SW480 (cell line): ENCODE results near the gene CYP1A1.

Source experiments
- DNase-seq: peaks from one replicate; pipeline ENCODE4 v3.0.0-alpha.2; 2016; ENCODE audit warnings: low spot score

Gene CYP1A1

DNA sequence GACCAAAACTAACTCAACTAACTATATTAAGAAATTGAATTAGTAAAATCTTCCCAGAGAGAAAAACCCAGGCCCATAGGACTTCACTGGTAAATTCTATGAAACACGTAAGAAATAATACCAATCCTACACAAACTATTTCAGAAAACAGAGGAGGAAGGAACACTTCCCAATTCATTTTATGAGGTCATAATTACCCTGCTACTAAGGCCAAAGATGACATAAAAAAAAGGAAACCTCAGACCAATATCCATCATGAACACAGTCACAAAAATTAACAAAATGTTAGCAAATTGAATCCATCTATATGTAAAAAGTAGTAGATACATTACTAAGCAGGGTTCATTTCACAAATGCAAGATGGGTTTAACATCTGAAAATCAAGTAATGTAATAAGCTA, 33.0 kb downstream of the CYP1A1 start:
- no peak for DNase-seq

DNA sequence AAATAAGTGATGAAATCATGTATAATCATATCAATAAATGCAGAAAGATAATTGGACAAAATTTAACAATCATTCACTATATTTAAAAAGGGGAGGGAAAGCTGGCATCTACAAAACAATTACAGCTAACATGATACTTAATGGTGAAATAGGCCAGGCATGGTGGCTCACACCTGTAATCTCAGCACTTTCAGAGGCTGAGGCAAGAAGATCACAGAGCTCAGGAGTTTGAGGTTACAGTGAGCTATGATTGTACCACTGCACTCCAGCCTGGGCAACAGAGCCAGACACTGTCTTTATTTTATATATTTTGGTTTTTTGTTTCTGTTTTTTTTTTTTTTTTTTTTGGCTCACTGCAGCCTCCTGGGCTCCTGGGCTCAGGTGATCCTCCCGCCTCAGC, 41.6 kb downstream of the CYP1A1 start:
- DNase-seq, result no peak

DNA sequence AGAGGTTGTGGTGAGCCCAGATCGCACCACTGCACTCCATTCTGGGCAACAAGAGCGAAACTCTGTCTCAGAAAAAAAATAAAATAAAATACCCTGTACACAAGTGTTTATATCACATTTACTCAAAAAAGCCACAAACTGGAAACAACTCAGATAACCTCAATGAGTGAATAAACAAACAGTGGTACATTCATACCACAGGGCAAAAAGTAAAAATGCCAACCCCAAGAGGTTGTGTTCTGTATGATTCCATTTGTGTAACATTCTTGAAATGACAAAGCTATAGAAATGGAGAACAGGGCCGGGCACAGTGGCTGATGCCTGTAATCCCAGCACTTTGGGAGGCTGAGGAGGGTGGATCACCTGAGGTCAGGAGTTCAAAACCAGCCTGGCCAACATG, 42.4 kb downstream of the CYP1A1 start:
- DNase-seq, result no peak

DNA sequence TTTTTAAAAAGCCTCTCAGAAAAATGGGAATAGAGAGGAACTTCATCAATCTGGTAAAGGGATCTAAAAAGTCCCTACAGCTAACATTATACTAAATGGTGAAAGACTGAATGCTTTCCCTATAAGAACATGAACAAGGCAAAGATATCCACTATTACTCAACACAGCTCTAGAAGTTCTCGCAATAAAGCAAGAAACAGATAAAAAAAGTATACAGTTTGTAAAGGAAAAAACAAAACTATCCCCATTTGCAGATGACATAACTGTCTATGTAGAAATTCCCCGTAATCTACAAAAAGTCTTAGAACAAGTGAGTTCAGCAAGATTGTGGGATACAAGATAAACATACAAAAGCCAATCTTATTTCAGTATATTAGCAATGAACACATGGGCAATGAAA, 44.9 kb downstream of the CYP1A1 start:
- DNase-seq, result no peak

DNA sequence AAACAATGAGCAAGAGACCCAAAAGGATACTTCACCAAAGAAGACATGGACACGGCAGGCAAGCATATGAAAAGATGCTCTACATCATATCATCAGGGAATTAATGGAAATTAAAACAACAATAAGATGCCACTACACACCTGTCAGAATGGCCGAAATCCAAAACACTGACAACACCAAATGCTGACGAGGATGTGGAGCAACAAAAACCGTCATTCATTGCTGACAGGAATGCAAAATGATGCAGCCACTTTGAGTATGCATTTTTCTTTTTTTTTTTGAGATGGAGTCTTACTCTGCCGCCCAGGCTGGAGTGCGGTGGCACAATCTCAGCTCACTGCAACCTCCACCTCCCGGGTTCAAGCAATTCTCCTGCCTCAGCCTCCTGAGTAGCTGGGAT, 48.5 kb downstream of the CYP1A1 start:
- DNase-seq, result no peak

DNA sequence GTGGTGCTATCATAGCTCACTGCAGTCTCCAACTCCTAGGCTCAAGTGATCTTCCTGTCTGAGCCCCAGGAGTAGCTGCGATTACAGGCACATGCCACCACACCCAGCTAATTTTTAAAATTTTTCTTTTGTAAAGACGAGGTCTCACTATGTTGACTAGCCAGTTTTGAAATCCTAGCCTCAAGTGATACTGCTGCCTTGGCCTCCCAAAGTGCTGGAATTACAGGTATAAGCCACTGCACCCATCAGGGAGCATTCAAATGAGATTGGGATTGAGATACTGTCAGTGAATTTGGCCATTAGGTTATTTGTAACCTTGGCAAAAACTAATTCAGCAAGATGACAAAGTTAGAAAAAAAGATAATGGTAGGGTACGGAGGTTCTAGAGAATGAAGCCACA, 51.2 kb downstream of the CYP1A1 start:
- no peak for DNase-seq

DNA sequence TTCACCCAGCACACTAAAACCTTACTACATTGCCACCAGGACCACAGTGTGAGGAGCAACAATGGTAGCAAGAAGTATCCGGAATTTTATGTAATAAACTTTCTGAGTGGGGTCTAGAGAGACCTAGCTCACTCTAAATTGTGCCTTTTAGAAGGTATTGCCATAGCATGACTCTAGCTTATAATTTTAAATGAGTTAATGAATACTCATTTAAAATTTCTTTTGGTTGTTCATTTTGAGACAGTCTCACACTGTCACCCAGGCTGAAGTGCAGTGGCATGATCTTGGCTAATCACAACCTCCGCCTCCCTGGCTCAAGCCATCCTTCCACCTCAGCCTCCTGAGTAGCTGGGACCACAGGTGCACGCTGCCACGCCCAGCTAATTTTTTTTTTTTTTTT, 55.7 kb downstream of the CYP1A1 start:
- no peak for DNase-seq
